PC-3 (cell line): ENCODE data around the gene WDR89. TPM values are rescaled to one million over a fixed set of nuclear protein-coding genes. Genes with fewer than 3 reads are reported as not detected.
"Not testable (repeated sequence)": the region's sequence is repeated elsewhere in the genome, so short reads cannot be mapped to it uniquely, and the experiment has no call there.

Experiments used
- ATAC-seq: fragments of 200-7000 bp; cut with Tn5 transposase; 2 replicates; pipeline ENCODE4 v1.9.1; 2020; ENCODE audit warnings: mild to moderate bottlenecking, moderate library complexity
- BruUV-seq: library from RNA; stranded (reverse); fragments of 400-500 nt; replicated peaks from 2 replicates; lab custom pipeline; 2021; lab: Mats Ljungman, UMichigan
- CTCF ChIA-PET: fragments of 300-600 bp; sonication (Branson Sonifier 250); formaldehyde crosslinking; loops from one replicate; lab custom pipeline; 2022; ENCODE audit warnings: antibody characterized with exemption; lab: Charles Lee
- POLR2A ChIA-PET: fragments of 300-600 bp; sonication (Branson Sonifier 250); formaldehyde crosslinking; loops from one replicate; lab custom pipeline; 2022; ENCODE audit warnings: antibody characterized with exemption; ENCODE audit not compliant: unreplicated experiment; lab: Charles Lee
- DNase-seq: peaks from one replicate; pipeline ENCODE4 v3.0.0-alpha.2; 2015
- H2AFZ ChIP-seq: fragments of 300-600 bp; sonication (generic); 2 replicates; pipeline ENCODE4 v1.6.0; 2016; ENCODE audit warnings: antibody characterized with exemption, low read length
- H3F3A ChIP-seq: fragments of 300-600 bp; sonication (generic); one replicate; pipeline ENCODE4 v1.6.0; 2017; ENCODE audit warnings: antibody characterized with exemption, low read length, control low read depth, mild to moderate bottlenecking; ENCODE audit not compliant: unreplicated experiment
- H3K27ac ChIP-seq: fragments of 300-600 bp; sonication (generic); 2 replicates; pipeline ENCODE4 v1.5.1; 2016; ENCODE audit warnings: mild to moderate bottlenecking, low read length
- H3K27me3 ChIP-seq: fragments of 300-600 bp; sonication (generic); 2 replicates; pipeline ENCODE4 v1.6.1; 2016; ENCODE audit warnings: low read length, mixed read lengths
- H3K36me3 ChIP-seq: fragments of 300-600 bp; sonication (generic); 2 replicates; pipeline ENCODE4 v1.6.1; 2016; ENCODE audit warnings: low read depth, mixed run types, low read length, mixed read lengths
- H3K4me1 ChIP-seq: fragments of 300-600 bp; sonication (generic); 2 replicates; pipeline ENCODE4 v1.5.1; 2016; ENCODE audit warnings: low read length; ENCODE audit not compliant: insufficient read depth
- H3K4me2 ChIP-seq: fragments of 300-600 bp; sonication (generic); 2 replicates; pipeline ENCODE4 v1.6.0; 2016; ENCODE audit warnings: low read length
- H3K4me3 ChIP-seq: fragments of 300-600 bp; sonication (generic); 2 replicates; pipeline ENCODE4 v1.5.1; 2016; ENCODE audit warnings: mild to moderate bottlenecking, low read length, mixed read lengths
- H3K79me2 ChIP-seq: fragments of 300-600 bp; sonication (generic); 2 replicates; pipeline ENCODE4 v1.6.1; 2017; ENCODE audit warnings: low read length, mixed read lengths
- H3K9ac ChIP-seq: fragments of 300-600 bp; sonication (generic); 2 replicates; pipeline ENCODE4 v1.6.0; 2016; ENCODE audit warnings: mild to moderate bottlenecking, low read length
- H3K9me2 ChIP-seq: fragments of 300-600 bp; sonication (generic); replicated peaks from 2 replicates; pipeline ENCODE4 v1.6.1; 2016; ENCODE audit warnings: mixed run types, low read length, mixed read lengths
- H3K9me3 ChIP-seq: fragments of 300-600 bp; sonication (generic); 2 replicates; pipeline ENCODE4 v1.6.1; 2016; ENCODE audit warnings: low read length, mixed read lengths
- H4K20me1 ChIP-seq: fragments of 300-600 bp; sonication (generic); 2 replicates; pipeline ENCODE4 v1.6.1; 2016; ENCODE audit warnings: low read length, mixed read lengths
- EZH2 ChIP-seq: fragments of 300-600 bp; sonication (generic); IDR thresholded peaks from one replicate; pipeline ENCODE4 v1.6.1; 2017; ENCODE audit warnings: antibody characterized with exemption, mild to moderate bottlenecking, low read length; ENCODE audit not compliant: unreplicated experiment
- EZH2phosphoT487 ChIP-seq: fragments of 300-600 bp; sonication (generic); IDR thresholded peaks from 2 replicates; pipeline ENCODE4 v1.6.1; 2018; ENCODE audit warnings: mild to moderate bottlenecking, antibody characterized with exemption, low read length, borderline replicate concordance
- intact Hi-C: fragments of 100-400 bp; cut with micrococcal nuclease; formaldehyde crosslinking; loops from 2 replicates; pipeline ENCODE4 v1.9.0; 2023
- total RNA-seq: library from RNA; depleted of rRNA; stranded (reverse); fragments of >200 nt; gene quantifications from 2 replicates; pipeline ENCODE4 v1.2.3, GENCODE V29; 2014
- TF ChIP-seq, protein P1 (sequence below): fragments of 300-600 bp; sonication (generic); conservative IDR thresholded peaks from 2 replicates; pipeline ENCODE4 v1.5.1; 2017; ENCODE audit warnings: antibody characterized with exemption, low read depth, mild to moderate bottlenecking, low read length

The WDR89 gene
- total RNA-seq, 1 experiment from 2014 or later, result 19.0 TPM

DNA sequence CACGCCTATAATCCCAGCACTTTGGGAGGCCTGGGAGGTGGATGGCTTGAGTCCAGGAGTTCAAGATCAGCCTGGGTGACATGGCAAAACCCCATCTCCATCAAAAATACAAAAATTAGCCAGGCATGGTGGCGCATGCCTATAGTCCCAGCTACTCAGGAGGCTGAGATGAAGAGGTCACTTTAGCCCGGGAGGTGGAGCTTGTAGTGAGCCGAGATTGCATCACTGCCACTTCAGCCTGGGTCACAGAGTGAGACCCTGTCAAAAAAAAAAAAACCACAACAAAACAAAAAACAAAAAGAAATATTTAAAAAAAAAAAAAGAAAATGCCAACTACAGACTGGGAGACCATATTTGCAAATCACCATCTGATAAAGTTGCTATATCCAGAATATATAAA is 17.5 kb downstream of the WDR89 start:
- H3K9me2 ChIP-seq, result no peaks in the 10 kb centered on the region
- no peak overlapping the region for H3K27ac ChIP-seq
- no peaks in the 10 kb centered on the region for H3K4me1 ChIP-seq
- no peaks in the 10 kb centered on the region for H3K36me3 ChIP-seq
- ChIA-PET POLR2A (interaction anchor here (0.8 kb wide), 1 partner anchor 180 kb away, joined by 19 read pairs; no protein-coding TSS in a partner anchor), CTCF (no interaction called here)
- H3K4me2 ChIP-seq, result no peak overlapping the region
- H4K20me1 ChIP-seq, result no peaks in the 10 kb centered on the region
- DNase-seq (no peak), ATAC-seq (no peak)
- H3K27me3 ChIP-seq, result no peaks in the 10 kb centered on the region
- H3K4me3 ChIP-seq, result no peak overlapping the region
- intact Hi-C loops, result no loop called here
- H3K9ac ChIP-seq, result no peak overlapping the region
- H3F3A ChIP-seq, result no peaks in the 10 kb centered on the region
- H3K9me3 ChIP-seq, result no peaks in the 10 kb centered on the region
- H2AFZ ChIP-seq, result no peak overlapping the region
- peaks cover 24% of the 10 kb centered on the region for H3K79me2 ChIP-seq
- TF ChIP-seq EZH2phosphoT487 (no peak), EZH2 (no peak)
- TF ChIP-seq, protein P1, sequence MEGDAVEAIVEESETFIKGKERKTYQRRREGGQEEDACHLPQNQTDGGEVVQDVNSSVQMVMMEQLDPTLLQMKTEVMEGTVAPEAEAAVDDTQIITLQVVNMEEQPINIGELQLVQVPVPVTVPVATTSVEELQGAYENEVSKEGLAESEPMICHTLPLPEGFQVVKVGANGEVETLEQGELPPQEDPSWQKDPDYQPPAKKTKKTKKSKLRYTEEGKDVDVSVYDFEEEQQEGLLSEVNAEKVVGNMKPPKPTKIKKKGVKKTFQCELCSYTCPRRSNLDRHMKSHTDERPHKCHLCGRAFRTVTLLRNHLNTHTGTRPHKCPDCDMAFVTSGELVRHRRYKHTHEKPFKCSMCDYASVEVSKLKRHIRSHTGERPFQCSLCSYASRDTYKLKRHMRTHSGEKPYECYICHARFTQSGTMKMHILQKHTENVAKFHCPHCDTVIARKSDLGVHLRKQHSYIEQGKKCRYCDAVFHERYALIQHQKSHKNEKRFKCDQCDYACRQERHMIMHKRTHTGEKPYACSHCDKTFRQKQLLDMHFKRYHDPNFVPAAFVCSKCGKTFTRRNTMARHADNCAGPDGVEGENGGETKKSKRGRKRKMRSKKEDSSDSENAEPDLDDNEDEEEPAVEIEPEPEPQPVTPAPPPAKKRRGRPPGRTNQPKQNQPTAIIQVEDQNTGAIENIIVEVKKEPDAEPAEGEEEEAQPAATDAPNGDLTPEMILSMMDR, result no peak
- BruUV-seq, result no TSS peak

GRCh38 chr14:63621975-63622374 is 19.7 kb downstream of the WDR89 start:
- BruUV-seq, CTCF ChIA-PET, H4K20me1 ChIP-seq, H2AFZ ChIP-seq, POLR2A ChIA-PET, H3K36me3 ChIP-seq, H3K4me2 ChIP-seq, H3K9me2 ChIP-seq, H3K27me3 ChIP-seq, H3K4me1 ChIP-seq, H3F3A ChIP-seq, H3K9me3 ChIP-seq, ATAC-seq, intact Hi-C loops, H3K4me3 ChIP-seq, DNase-seq, H3K9ac ChIP-seq, H3K27ac ChIP-seq: not testable (repeated sequence)
- peaks cover 37% of the 10 kb centered on the region for H3K79me2 ChIP-seq

DNA sequence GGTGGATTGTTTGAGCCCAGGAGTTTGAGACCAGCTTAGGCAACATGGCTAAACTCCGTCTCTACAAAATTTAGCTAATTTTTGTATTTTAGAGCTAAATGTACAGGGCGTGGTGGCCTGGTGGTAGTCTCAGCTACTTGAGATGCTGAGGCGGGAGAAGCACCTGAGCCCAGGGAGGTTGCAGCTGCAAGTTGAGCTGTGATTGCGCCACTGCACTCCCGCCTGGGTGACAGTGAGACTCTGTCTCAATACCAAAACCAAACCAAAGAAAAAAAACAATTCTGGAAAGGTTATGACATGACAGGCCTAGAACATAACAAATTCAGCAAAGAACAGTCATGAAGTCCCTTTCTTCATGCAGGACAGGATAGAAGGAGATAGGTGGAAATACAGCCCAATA is 25.7 kb downstream of the WDR89 start:
- no peak for ATAC-seq
- ChIA-PET CTCF (no interaction called here), POLR2A (no interaction called here)
- H3K36me3 ChIP-seq, result peaks cover 18% of the 10 kb centered on the region
- H3K9me2 ChIP-seq, result no peaks in the 10 kb centered on the region
- no peak for DNase-seq
- BruUV-seq, result no TSS peak
- intact Hi-C loops, result no loop called here
- no peaks in the 10 kb centered on the region for H3K27me3 ChIP-seq
- no peak overlapping the region for H3K9ac ChIP-seq
- peaks cover 12% of the 10 kb centered on the region; the same call in 1 of the 2 replicates for H4K20me1 ChIP-seq
- no peak overlapping the region for H3K27ac ChIP-seq
- H3F3A ChIP-seq, result no peaks in the 10 kb centered on the region
- H2AFZ ChIP-seq, result no peak overlapping the region
- TF ChIP-seq EZH2, result no peak
- no peak for TF ChIP-seq EZH2phosphoT487
- TF ChIP-seq, protein P1, result no peak
- H3K4me2 ChIP-seq, result no peak overlapping the region
- peaks cover 12% of the 10 kb centered on the region for H3K4me1 ChIP-seq
- no peak overlapping the region for H3K4me3 ChIP-seq
- H3K79me2 ChIP-seq, result peaks cover 73% of the 10 kb centered on the region
- no peaks in the 10 kb centered on the region for H3K9me3 ChIP-seq
